NCI-H446 (cell line): ENCODE data around the gene ADGRF5.

Source experiments
- DNase-seq, 2 experiments: peaks; one replicate each; lab custom pipeline; 2025; lab: John Stamatoyannopoulos, UW

The ADGRF5 gene

GRCh38 chr6:46932526-46933319, 11.0 kb upstream of the ADGRF5 start:
- no peak for DNase-seq

GRCh38 chr6:46931416-46931815, 9.7 kb upstream of the ADGRF5 start:
- DNase-seq = no peak

DNA sequence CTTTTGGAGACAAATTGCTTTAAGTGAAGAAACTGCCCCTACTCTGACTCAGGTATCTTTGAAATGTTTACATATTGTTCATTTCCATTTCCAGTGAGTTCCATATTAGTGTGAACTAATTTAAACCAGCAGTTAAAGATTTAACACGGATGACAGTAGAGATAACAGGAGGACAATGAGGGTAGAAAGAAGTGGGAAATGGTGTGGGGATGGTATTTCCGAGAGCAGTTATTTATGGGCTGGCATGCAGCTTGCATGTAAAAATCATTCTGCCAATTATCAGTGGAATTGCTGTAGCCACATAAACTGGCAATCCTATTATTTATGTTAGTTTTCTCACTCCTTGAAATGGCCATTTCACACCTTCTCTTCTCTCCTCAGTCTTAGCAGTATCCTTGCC, 8.6 kb upstream of the ADGRF5 start:
- DNase-seq = no peak

- DNase-seq = no peak
Observed at GRCh38 chr6:46927066-46927465, 5.3 kb upstream of the ADGRF5 start.

DNA sequence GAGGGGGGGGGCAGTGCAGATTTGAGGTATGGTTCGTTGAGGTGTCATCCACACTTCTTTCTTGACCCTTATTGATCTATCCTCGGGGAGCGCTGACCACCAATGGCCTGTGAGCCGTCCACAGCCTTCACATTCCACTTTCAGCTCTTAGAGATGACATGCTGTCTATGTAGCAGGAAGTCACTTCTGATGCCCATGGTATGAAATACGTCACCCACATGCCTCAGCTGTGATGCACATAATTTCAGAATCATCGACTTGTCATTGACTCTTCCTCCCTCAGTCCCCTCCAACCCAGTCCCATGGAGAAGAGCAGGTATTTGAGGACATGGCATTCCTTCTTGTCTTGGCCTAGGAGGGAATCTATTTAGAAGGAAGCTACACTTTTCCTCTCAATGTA, 4.7 kb upstream of the ADGRF5 start:
- no peak for DNase-seq

DNA sequence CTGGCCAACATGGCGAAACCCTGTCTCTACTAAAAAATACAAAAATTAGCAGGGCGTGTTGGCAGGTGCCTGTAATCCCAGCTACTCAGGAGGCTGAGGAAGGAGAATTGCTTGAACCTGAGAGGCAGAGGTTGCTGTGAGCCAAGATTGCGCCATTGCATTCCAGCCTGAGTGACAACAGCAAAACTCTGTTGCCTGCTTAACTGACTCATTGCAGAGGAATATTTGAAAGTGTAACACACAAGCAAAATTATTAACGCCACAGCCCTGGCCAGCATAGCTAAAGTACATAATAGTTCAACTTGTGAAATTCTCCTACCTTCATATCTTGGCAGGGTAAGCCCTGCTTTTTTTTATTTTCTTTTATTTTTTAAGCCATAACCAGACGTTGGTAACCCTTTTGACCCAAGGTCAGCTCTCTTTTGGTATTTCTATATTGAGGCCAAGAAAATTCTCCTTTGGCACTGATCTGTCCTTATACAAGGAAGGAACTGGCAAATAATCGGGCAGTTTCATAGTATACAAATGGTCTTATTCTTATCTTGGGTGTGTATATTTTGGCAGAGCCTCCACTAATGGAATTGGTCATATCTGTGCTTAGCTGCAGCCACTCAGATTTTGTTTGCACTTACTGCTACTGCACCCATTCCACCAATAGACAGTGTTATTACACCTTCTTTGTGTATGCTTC, 4.0 kb upstream of the ADGRF5 start:
- DNase-seq = no peak

DNA sequence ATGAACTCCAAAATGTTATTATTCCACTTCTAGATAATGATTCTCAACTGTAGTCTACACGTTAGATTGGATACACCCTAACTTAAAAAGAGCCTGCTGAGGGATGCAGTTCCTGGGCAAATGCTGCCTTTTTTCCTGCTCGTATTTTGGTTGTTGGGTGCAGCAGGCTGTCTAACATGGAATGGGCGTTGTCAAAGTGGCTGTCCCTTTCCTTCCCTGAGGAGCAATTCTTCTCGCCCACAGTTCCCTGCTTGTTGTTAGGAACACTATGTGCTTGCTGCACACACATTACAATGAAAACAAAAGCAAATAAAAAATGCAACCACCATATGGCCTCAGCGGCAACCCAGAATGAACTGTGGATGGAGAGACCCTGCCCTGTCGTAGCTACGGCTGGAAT, 1.7 kb upstream of the ADGRF5 start:
- DNase-seq = no peak

DNA sequence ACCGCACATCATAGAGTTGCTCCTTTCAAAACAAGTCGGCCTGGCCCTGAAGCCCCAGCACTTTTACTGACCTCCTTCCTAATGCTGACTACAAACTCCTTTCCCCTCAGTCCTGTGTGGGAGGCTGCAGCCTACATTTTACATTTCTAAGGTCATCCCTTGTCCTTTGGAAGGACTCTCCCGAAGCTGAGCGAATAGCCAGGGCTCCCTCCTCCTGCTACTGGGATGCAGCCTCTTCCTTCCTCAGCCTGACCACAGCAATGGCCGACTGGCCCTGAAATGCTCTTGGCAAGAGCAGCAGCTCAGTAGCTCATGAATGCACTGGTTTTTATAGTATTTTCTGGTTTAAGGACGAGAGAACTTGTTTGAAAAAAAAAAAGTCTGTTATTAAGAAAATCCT, 679 bp downstream of the ADGRF5 start:
- no peak for DNase-seq

DNA sequence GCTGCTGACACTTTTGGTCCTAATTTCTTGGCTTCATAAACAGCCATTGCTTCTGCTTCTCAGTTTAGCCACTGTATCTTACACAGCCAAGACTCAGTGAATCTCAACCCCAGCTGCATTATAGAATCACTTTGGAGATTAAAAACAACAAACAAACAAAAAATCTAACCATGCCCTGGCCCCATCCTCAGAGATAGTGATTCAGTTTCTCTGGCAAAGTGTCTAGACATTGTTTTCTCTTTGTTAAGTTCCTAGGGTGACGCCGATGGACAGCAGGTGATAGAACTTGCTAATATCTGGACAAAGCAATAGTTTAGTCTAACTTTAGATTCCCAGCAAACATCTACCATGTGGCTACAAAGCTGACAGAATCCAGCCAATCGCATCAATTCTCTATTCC, 2.9 kb downstream of the ADGRF5 start:
- DNase-seq = no peak

GRCh38 chr6:46917002-46917545, 4.7 kb downstream of the ADGRF5 start:
- no peak for DNase-seq

DNA sequence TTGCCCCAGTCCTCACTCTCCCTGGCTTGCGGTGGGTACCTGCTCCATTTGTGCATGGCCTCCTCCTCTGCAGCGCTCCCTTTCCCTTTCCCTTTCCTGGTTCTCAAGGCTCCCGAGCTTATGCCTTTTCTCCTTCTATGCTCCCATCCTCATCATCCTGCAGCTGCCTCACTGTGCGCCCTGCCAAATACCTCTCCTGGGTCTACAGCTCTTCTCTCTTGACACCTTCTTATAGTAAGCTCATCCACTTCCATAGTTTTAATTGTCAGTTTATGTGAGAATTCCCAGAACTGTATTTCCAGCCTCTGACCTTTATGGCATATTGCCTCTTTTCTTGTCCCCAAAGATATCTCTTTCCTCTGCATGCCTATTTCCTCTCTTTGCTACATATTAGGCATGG, 5.9 kb downstream of the ADGRF5 start:
- no peak for DNase-seq

GRCh38 chr6:46915380-46915779, 6.4 kb downstream of the ADGRF5 start:
- no peak for DNase-seq

- DNase-seq = no peak
Observed at GRCh38 chr6:46914279-46914810, 7.4 kb downstream of the ADGRF5 start.

- DNase-seq = no peak
Observed at GRCh38 chr6:46909371-46909770, 12.4 kb downstream of the ADGRF5 start.

GRCh38 chr6:46906776-46907175, 15.0 kb downstream of the ADGRF5 start:
- DNase-seq = no peak

DNA sequence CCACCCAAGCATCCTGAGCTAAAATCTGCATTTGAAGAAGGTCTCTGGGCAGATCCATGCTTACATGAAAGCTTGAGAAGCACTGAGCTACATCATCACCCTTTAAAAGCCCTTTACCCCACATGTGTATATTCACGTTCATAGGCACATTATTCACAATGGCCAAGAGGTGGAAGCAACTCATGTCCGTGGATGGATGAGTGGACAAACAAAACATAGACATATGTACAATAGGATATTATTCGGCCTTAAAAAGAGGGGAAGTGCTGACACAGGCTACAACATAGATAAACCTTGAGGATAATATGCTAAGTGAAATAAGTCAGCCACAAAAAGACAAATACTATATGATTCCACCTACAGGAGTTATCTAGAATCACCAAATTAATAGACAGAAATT, 17.6 kb downstream of the ADGRF5 start:
- no peak for DNase-seq

- DNase-seq = no peak
Observed at GRCh38 chr6:46903175-46903574, 18.6 kb downstream of the ADGRF5 start.

DNA sequence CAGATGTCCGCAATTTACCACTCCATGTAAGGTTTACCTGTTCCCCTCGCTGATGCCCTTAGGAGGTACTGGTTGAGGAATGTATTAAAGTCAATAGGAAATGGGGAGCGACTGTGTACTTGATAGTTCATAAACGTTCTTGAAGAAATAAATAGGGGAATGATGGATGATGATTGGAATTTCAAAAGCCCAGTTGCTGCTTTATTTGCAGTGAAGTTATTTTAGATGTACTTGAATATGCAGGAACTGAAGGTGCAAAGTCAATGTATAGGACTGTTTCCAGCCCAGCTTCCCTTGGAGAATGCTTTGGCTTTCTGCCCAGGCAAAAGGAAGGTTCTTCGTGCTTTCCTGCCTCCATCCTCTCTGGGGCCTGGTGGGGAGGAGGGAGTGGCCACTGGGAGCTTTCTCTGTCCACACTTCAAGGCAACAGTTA, 19.8 kb downstream of the ADGRF5 start:
- no peak for DNase-seq

GRCh38 chr6:46900266-46900665, 21.5 kb downstream of the ADGRF5 start:
- no peak for DNase-seq

DNA sequence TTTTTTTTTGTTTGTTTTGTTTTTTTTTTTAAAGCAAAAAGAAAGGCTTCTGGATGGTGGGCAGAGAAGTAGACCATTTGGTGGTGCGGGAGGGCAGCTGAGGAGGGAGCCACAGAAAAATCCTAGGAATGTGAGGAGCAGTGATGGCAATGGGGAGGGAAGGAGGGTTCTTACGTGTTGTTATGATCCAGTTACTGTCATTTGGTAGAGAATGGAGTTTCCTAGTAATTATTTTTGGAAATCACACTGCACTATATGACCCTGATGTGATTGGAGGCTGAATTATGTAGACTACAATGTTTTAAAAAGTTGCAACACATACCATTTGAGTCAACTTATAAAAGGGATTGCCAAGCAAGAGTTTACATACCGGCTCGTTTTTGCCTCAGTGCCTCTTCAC, 22.1 kb downstream of the ADGRF5 start:
- DNase-seq = no peak

DNA sequence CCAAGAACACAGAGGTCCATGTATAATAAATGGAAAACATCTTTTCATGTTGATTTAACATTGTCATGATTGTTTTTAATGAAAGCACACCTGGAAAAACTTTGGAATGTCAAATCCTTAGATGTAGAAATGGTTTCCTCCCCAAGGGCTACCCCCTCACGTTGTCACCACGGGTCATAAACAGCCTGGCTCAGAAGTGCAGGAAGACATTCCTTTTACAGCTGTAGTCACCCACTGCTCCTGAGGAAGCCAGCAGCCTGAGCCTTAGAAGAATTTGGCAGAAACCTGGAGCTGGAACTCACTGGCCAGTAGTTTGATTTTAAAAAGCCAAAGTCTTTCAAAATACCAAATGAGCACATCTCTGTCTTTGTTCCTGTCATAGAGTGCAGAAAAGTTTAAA, 23.7 kb downstream of the ADGRF5 start:
- DNase-seq = no peak

DNA sequence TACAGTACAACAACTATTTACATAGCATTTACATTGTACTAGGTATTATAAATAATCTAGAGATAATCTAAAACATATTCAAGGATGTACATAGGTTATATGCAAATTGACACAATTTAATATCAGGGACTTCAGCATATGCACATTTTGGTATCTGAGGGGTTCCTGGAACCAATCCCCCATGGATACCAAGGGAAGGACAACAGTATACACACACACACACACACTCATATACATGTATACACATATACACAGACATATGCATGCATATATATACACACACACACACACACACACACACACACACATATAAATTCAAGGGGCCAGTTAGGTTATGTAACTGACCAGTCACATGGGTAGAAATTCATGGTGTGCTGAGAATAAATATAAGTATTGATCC, 24.9 kb downstream of the ADGRF5 start:
- DNase-seq = no peak

DNA sequence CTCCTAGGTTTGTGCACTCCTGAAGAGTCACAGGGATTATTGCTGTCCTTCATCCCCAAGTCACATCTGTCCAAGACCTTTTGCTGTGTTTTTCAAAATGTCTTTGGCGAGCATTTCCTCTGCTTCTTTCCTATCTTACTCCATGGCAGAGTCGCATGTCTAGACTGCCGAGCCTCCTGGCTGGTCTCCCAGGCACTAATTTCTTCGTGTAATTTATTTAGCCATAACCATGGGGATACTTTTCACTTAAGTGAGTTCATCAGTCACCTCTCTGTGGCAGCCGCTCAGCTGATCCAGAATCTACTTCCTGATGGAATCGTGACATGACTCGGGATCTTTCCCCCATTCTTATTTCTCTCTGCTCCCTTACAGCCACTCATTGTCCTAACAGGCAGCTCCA, 25.8 kb downstream of the ADGRF5 start:
- no peak for DNase-seq
